ENCODE results near the gene MEIOB. TPM values are rescaled to one million over a fixed set of nuclear protein-coding genes. Genes with fewer than 3 reads are reported as not detected.

Gene MEIOB
- polyA plus RNA-seq, 3 donors: not detected

GRCh38 chr16:1914988-1915387 is 43.0 kb upstream of the MEIOB start:
- H3K27ac ChIP-seq (ENCODE audit: low read depth in 1 of 2, low read length in 2 of 2): no peak overlapping the region
- Mint-ChIP-seq H3K4me1 (no peaks in the 10 kb centered on the region), H3K4me3 (peak overlapping the region in 1 of 2 donors; percentile 2), H3K27me3 (ENCODE audit: low read depth in 3 of 3) (peaks cover 43 to 66% (median 59%) of the 10 kb centered on the region in 3 donors), H3K27ac (peak overlapping the region in 2 of 7 donors; percentile 5 to 64), H3K9me3 (peaks cover 0 to 5% (median 0%) of the 10 kb centered on the region in 7 donors), H3K36me3 (no peaks in the 10 kb centered on the region)
- peaks cover 15 to 50% of the 10 kb centered on the region in 2 donors for H3K27me3 ChIP-seq (ENCODE audit: control insufficient read depth in 2 of 2, insufficient read depth in 2 of 2, low read length in 2 of 2)
- H3K9ac ChIP-seq (ENCODE audit: insufficient read depth, low read length, poor library complexity, severe bottlenecking): no peak overlapping the region
- intact Hi-C loops (cut with micrococcal nuclease): no loop called here
- H2AFZ ChIP-seq (ENCODE audit: insufficient read depth, low read depth, low read length, poor library complexity, severe bottlenecking): no peak overlapping the region
- WGBS (ENCODE audit: insufficient coverage): 42% methylated on average over 4 of the region's 8 CpGs
- no peak overlapping the region for H3K4me3 ChIP-seq (replicated peaks in 1 of 3; ENCODE audit: low read depth in 2 of 3, low read length in 3 of 3)
- no peaks in the 10 kb centered on the region for H3K36me3 ChIP-seq (replicated peaks in 1 of 2; ENCODE audit: control insufficient read depth in 1 of 2, insufficient read depth in 2 of 2, low read length in 2 of 2)
- H3K79me2 ChIP-seq (ENCODE audit: insufficient read depth, low read length): no peaks in the 10 kb centered on the region
- TF ChIP-seq, protein P1, sequence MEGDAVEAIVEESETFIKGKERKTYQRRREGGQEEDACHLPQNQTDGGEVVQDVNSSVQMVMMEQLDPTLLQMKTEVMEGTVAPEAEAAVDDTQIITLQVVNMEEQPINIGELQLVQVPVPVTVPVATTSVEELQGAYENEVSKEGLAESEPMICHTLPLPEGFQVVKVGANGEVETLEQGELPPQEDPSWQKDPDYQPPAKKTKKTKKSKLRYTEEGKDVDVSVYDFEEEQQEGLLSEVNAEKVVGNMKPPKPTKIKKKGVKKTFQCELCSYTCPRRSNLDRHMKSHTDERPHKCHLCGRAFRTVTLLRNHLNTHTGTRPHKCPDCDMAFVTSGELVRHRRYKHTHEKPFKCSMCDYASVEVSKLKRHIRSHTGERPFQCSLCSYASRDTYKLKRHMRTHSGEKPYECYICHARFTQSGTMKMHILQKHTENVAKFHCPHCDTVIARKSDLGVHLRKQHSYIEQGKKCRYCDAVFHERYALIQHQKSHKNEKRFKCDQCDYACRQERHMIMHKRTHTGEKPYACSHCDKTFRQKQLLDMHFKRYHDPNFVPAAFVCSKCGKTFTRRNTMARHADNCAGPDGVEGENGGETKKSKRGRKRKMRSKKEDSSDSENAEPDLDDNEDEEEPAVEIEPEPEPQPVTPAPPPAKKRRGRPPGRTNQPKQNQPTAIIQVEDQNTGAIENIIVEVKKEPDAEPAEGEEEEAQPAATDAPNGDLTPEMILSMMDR (IDR thresholded peaks at IDR 0.05): no peak
- H4K20me1 ChIP-seq (ENCODE audit: insufficient read depth, low read length): no peaks in the 10 kb centered on the region
- no peaks in the 10 kb centered on the region for H3K4me1 ChIP-seq (ENCODE audit: control insufficient read depth in 1 of 2, insufficient read depth in 2 of 2, low read length in 2 of 2)
- DNase-seq: no peak
- H3K4me2 ChIP-seq (replicated peaks; ENCODE audit: extremely low read depth, low read length, poor library complexity, severe bottlenecking): no peak overlapping the region
- peaks cover 0 to 11% of the 10 kb centered on the region in 2 donors for H3K9me3 ChIP-seq (replicated peaks in 1 of 2; ENCODE audit: control insufficient read depth in 1 of 2, insufficient read depth in 1 of 2, low read length in 2 of 2)

DNA sequence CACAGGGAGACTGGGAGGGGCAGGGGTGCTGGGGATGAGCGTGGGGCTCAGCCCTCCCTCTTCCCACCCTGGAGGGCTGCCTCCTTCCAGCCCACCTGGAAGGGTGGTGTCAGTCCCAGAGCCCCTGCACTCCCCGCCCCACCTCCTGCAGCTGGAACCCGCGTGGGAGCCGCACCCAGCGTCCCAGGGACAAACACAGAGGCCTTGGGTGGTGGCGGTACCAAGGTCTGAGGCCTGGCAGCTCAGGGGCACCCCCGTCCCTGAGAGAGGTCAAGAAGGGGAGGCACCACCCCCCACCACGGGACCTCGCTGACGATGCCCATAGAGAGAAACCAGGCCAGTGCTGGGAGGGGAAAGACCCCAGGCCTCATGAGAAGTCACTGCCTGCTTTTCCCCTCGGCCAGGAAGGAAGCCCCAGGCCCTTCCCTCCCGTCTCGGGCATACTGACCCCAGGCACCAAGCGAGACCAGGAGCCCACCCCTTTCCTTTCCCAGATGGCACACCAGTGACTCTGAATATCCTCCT is 42.2 kb upstream of the MEIOB start:
- Histone ChIP-seq H3K4me2 (replicated peaks; ENCODE audit: extremely low read depth, low read length, poor library complexity, severe bottlenecking) (no peak overlapping the region), H4K20me1 (ENCODE audit: insufficient read depth, low read length) (no peaks in the 10 kb centered on the region), H3K4me1 (ENCODE audit: control insufficient read depth in 1 of 2, insufficient read depth in 2 of 2, low read length in 2 of 2) (no peaks in the 10 kb centered on the region), H2AFZ (ENCODE audit: insufficient read depth, low read depth, low read length, poor library complexity, severe bottlenecking) (no peak overlapping the region), H3K79me2 (ENCODE audit: insufficient read depth, low read length) (no peaks in the 10 kb centered on the region), H3K36me3 (replicated peaks in 1 of 2; ENCODE audit: control insufficient read depth in 1 of 2, insufficient read depth in 2 of 2, low read length in 2 of 2) (no peaks in the 10 kb centered on the region), H3K9ac (ENCODE audit: insufficient read depth, low read length, poor library complexity, severe bottlenecking) (no peak overlapping the region), H3K27ac (ENCODE audit: low read depth in 1 of 2, low read length in 2 of 2) (no peak overlapping the region), H3K9me3 (replicated peaks in 1 of 2; ENCODE audit: control insufficient read depth in 1 of 2, insufficient read depth in 1 of 2, low read length in 2 of 2) (peaks cover 0 to 6% of the 10 kb centered on the region in 2 donors), H3K27me3 (ENCODE audit: control insufficient read depth in 2 of 2, insufficient read depth in 2 of 2, low read length in 2 of 2) (peaks cover 15 to 41% of the 10 kb centered on the region in 2 donors), H3K4me3 (replicated peaks in 1 of 3; ENCODE audit: low read depth in 2 of 3, low read length in 3 of 3) (no peak overlapping the region)
- Mint-ChIP-seq H3K9me3 (peaks cover 0 to 5% (median 0%) of the 10 kb centered on the region in 7 donors), H3K36me3 (no peaks in the 10 kb centered on the region), H3K4me1 (no peaks in the 10 kb centered on the region), H3K27me3 (ENCODE audit: low read depth in 3 of 3) (peaks cover 39 to 58% (median 54%) of the 10 kb centered on the region in 3 donors), H3K4me3 (no peak overlapping the region), H3K27ac (no peak overlapping the region)
- no peak for DNase-seq
- TF ChIP-seq, protein P1 (IDR thresholded peaks at IDR 0.05): no peak
- intact Hi-C loops (cut with micrococcal nuclease): no loop called here
- 43% methylated on average over 9 of the region's 15 CpGs for WGBS (ENCODE audit: insufficient coverage)

Data from CD14-positive monocyte (primary cell).